ENCODE results near the gene FMN1.

The FMN1 gene

DNA sequence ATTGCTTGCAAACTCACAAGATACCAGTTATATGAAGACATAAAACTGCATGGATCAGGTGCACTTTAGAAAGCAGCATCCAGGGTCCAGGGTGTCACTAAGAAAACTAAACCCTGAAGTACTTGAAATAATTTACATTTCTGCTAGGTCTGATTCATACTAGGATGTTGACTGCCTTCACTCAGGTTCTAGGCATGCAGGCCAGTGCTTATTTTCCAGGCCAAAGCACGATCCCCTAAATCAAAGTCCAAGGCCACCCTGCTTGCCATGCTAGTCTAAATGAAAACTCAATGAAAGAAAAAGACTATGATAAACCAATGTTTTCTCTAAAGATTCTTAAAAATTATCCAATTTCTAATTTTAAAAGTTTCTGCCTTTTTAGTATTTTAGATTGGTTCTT lies 427.3 kb downstream of the FMN1 start:
- H3K4me3 ChIP-seq (ENCODE audit: low read depth in 1 of 2, low read length in 1 of 2): no peak overlapping the region
- TF ChIP-seq, protein P1, sequence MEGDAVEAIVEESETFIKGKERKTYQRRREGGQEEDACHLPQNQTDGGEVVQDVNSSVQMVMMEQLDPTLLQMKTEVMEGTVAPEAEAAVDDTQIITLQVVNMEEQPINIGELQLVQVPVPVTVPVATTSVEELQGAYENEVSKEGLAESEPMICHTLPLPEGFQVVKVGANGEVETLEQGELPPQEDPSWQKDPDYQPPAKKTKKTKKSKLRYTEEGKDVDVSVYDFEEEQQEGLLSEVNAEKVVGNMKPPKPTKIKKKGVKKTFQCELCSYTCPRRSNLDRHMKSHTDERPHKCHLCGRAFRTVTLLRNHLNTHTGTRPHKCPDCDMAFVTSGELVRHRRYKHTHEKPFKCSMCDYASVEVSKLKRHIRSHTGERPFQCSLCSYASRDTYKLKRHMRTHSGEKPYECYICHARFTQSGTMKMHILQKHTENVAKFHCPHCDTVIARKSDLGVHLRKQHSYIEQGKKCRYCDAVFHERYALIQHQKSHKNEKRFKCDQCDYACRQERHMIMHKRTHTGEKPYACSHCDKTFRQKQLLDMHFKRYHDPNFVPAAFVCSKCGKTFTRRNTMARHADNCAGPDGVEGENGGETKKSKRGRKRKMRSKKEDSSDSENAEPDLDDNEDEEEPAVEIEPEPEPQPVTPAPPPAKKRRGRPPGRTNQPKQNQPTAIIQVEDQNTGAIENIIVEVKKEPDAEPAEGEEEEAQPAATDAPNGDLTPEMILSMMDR (IDR thresholded peaks at IDR 0.05): no peak
- no peaks in the 10 kb centered on the region for H3K9me3 ChIP-seq
- no peaks in the 10 kb centered on the region for H3K4me1 ChIP-seq (ENCODE audit: control insufficient read depth in 1 of 2, insufficient read depth in 1 of 2, low read depth in 1 of 2, low read length in 1 of 2)
- H3K27me3 ChIP-seq: peaks cover 6% of the 10 kb centered on the region
- no peaks in the 10 kb centered on the region for H3K36me3 ChIP-seq
- H3K27ac ChIP-seq: no peak overlapping the region

DNA sequence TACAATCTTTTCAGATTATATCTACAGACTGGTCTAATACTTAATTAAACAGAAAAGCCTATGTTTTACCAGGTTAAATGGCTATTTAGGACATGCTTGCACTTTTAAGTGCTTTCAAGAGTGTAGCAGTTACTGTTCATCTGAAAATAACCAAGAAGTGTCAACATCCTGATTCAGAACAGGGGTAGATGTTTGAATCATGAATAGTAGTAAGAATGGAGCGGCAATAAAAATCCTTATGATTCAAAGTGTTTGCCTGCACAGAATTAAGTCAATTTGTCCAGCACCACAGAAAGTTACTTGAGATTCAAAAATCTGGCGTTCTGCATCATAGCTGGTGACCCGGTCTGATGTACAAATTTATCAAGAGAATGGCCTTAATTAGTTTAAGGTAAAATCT lies 428.4 kb downstream of the FMN1 start:
- Histone ChIP-seq H3K36me3 (no peaks in the 10 kb centered on the region), H3K4me3 (ENCODE audit: low read depth in 1 of 2, low read length in 1 of 2) (no peak overlapping the region), H3K27ac (no peak overlapping the region), H3K27me3 (peaks cover 6% of the 10 kb centered on the region), H3K4me1 (ENCODE audit: control insufficient read depth in 1 of 2, insufficient read depth in 1 of 2, low read depth in 1 of 2, low read length in 1 of 2) (no peaks in the 10 kb centered on the region), H3K9me3 (no peaks in the 10 kb centered on the region)
- TF ChIP-seq, protein P1 (IDR thresholded peaks at IDR 0.05): no peak

DNA sequence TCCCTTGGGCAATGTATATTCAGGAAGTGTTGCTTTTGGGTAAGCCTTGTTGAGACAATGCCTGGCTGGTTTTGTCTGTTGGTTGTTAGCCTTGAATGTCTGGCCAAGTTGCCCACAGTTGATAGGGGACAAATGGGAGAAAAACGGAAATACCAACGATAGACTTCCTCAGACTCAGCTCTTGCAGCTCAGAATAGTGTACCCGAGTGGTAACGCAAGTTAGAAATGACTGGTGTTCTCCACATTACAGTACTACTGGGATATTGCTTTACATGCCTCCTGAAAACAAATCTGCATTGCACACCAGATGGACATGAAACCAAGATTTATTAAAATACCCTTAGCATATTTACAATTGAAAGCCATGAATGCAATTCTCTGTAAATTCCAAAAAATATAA lies 429.3 kb downstream of the FMN1 start:
- Histone ChIP-seq H3K36me3 (no peaks in the 10 kb centered on the region), H3K4me1 (ENCODE audit: control insufficient read depth in 1 of 2, insufficient read depth in 1 of 2, low read depth in 1 of 2, low read length in 1 of 2) (no peaks in the 10 kb centered on the region), H3K9me3 (no peaks in the 10 kb centered on the region), H3K27me3 (peaks cover 6% of the 10 kb centered on the region), H3K4me3 (ENCODE audit: low read depth in 1 of 2, low read length in 1 of 2) (no peak overlapping the region), H3K27ac (no peak overlapping the region)
- TF ChIP-seq, protein P1 (IDR thresholded peaks at IDR 0.05): no peak

DNA sequence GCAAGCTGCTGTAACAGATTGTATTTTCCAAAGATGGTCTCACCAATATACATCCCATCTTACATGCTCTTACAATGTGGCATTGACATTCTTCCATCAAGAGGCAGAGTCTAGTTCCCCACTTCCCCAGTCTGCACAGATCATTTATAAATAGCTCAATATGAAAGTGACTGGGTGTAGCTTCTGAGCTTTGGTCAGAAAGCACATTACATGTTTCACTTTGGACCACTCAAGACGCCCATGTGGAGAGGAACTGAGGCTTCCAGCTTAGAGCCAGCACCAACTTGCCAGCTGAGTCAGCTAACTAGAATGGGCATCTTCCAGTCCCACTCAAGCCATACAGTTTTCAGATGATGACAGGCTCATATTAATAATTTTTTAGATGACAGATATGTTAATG lies 431.2 kb downstream of the FMN1 start:
- TF ChIP-seq, protein P1 (IDR thresholded peaks at IDR 0.05): no peak
- no peaks in the 10 kb centered on the region for H3K36me3 ChIP-seq

DNA sequence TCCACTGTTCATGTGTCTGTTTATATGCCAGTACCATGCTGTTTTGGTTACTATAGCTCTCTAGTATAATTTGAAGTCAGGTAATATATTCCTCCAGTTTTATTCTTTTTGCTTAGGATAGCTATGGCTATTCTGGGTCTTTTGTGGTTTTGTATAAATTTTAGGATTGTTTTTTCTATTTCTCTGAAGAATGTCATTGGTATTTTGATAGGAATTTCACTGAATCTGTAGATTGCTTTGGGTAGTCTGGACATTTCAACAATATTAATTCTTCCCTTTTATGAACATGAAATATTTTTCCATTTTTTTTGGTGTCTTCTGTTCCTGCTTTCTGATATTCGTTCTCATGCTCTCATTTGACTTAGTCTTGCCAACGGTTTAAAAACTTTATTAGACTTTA lies 437.1 kb downstream of the FMN1 start:
- Histone ChIP-seq H3K9me3 (no peaks in the 10 kb centered on the region), H3K4me1 (ENCODE audit: control insufficient read depth in 1 of 2, insufficient read depth in 1 of 2, low read depth in 1 of 2, low read length in 1 of 2) (no peaks in the 10 kb centered on the region), H3K27me3 (peaks cover 11% of the 10 kb centered on the region), H3K27ac (no peak overlapping the region), H3K36me3 (no peaks in the 10 kb centered on the region), H3K4me3 (ENCODE audit: low read depth in 1 of 2, low read length in 1 of 2) (no peak overlapping the region)
- TF ChIP-seq, protein P1 (IDR thresholded peaks at IDR 0.05): no peak

More for the DNA sequence above, 431.2 kb downstream of the FMN1 start:
- Histone ChIP-seq H3K27ac (no peak overlapping the region), H3K27me3 (peaks cover 11% of the 10 kb centered on the region), H3K4me1 (ENCODE audit: control insufficient read depth in 1 of 2, insufficient read depth in 1 of 2, low read depth in 1 of 2, low read length in 1 of 2) (no peaks in the 10 kb centered on the region), H3K9me3 (no peaks in the 10 kb centered on the region), H3K4me3 (ENCODE audit: low read depth in 1 of 2, low read length in 1 of 2) (no peak overlapping the region)

DNA sequence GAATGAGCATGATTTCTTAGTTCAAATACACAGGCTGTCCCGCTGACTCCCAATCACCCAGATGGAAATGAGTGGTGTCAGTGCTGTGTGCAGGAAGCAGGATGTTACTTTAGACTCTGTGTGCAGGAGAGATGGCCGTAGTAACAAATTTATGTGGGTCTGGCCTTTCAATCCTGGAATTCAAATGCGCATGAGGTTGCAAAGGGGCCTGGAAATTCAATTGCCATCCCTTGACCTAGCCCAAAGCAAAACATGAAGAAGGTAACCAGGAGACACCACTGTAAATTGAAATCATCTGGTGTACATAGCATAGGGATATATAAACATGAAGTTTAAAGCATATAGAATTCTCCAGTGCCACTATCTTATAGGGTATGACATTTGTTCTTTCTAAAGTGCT lies 443.5 kb downstream of the FMN1 start:
- Histone ChIP-seq H3K4me1 (ENCODE audit: control insufficient read depth in 1 of 2, insufficient read depth in 1 of 2, low read depth in 1 of 2, low read length in 1 of 2) (no peaks in the 10 kb centered on the region), H3K4me3 (ENCODE audit: low read depth in 1 of 2, low read length in 1 of 2) (no peak overlapping the region), H3K9me3 (no peaks in the 10 kb centered on the region), H3K27me3 (no peaks in the 10 kb centered on the region), H3K27ac (no peak overlapping the region), H3K36me3 (no peaks in the 10 kb centered on the region)
- TF ChIP-seq, protein P1 (IDR thresholded peaks at IDR 0.05): no peak
